OCI-LY3 (cell line): ENCODE measurements around the gene GRIN1.

Experiments used
- EZH2phosphoT487 ChIP-seq: fragments of 200-600 bp; shearing (Covaris generic); IDR thresholded peaks from 2 replicates; pipeline ENCODE4 v1.6.1; 2018; ENCODE audit warnings: antibody characterized with exemption, mixed run types, low read depth
- TF ChIP-seq, protein P1 (sequence below): fragments of 200-600, 300-600 bp; sonication (generic); IDR thresholded peaks from 2 replicates; pipeline ENCODE4 v1.5.1; 2014; ENCODE audit warnings: antibody characterized with exemption, low read length, low read depth

DNA sequence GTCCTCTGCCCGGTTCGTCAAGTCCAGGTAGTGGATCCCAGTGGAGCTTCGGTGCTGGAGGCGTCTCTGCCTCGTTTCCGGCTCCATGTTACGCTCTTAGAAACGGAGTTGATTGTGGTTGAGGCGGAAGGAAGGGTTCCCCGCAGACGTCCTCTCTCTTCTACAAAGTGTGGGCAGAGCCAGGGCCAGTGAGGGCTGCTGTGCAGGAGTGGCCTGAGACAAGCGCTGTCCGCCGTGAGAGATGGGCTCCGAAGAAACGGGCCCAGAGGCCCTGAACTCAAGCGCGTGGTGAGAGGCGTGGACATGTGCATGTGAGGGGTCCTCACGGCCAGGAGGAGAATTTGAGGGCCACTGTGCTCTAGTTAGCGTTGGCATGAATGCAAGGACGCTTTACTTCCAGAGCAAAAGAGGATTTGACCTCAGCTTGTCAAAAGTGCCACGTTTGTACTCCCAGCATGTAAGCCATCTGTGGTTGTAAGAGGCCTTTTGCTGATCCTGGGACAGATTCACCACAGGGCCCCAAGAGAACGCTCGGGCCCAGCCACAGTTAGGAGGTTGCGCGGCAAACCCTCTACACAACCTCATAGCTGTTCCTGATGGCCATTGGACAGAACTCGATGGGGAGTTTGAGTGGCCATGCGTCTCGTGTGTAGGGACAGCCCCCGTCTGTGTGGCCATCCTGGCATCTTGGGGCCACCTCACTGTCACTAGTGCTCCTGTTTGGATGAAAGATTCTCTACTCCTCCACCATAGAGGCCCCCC lies 42.0 kb upstream of the GRIN1 start:
- TF ChIP-seq, protein P1, sequence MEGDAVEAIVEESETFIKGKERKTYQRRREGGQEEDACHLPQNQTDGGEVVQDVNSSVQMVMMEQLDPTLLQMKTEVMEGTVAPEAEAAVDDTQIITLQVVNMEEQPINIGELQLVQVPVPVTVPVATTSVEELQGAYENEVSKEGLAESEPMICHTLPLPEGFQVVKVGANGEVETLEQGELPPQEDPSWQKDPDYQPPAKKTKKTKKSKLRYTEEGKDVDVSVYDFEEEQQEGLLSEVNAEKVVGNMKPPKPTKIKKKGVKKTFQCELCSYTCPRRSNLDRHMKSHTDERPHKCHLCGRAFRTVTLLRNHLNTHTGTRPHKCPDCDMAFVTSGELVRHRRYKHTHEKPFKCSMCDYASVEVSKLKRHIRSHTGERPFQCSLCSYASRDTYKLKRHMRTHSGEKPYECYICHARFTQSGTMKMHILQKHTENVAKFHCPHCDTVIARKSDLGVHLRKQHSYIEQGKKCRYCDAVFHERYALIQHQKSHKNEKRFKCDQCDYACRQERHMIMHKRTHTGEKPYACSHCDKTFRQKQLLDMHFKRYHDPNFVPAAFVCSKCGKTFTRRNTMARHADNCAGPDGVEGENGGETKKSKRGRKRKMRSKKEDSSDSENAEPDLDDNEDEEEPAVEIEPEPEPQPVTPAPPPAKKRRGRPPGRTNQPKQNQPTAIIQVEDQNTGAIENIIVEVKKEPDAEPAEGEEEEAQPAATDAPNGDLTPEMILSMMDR, result no peak
- no peak for TF ChIP-seq EZH2phosphoT487
